MCF 10A (cell line): ENCODE measurements around the gene PPP1R15B. TPM values are rescaled to one million over a fixed set of nuclear protein-coding genes. Genes with fewer than 3 reads are reported as not detected.

Experiments
- BruUV-seq: library from RNA; stranded (reverse); fragments of 400-500 nt; replicated peaks from 2 replicates; lab custom pipeline; 2021; lab: Mats Ljungman, UMichigan
- CTCF ChIA-PET: fragments of 300-600 bp; sonication (Branson Sonifier 250); formaldehyde crosslinking; extraction: SDS; loops from one replicate; lab custom pipeline; 2021; ENCODE audit warnings: antibody characterized with exemption, inconsistent platforms; lab: Yijun Ruan, JAX
- POLR2A ChIA-PET: fragments of 300-600, 350-650 bp; sonication (Branson Sonifier 250); formaldehyde crosslinking; extraction: SDS; loops from one replicate; lab custom pipeline; 2020; ENCODE audit warnings: antibody characterized with exemption, inconsistent platforms; lab: Yijun Ruan, JAX
- DNase-seq: peaks from one replicate; pipeline ENCODE4 v3.0.0-alpha.2; 2018; ENCODE audit not compliant: unreplicated experiment
- H3K27ac Mint-ChIP-seq: one replicate; pipeline ENCODE4 v1.8.0; 2022; ENCODE audit warnings: mild to moderate bottlenecking, low read depth, mixed read lengths; ENCODE audit not compliant: unreplicated experiment
- H3K27me3 Mint-ChIP-seq: one replicate; pipeline ENCODE4 v1.8.0; 2022; ENCODE audit warnings: mixed read lengths; ENCODE audit not compliant: insufficient read depth, unreplicated experiment
- H3K36me3 Mint-ChIP-seq: one replicate; pipeline ENCODE4 v1.8.0; 2022; ENCODE audit warnings: mild to moderate bottlenecking, moderate library complexity, mixed read lengths; ENCODE audit not compliant: insufficient read depth, unreplicated experiment
- H3K4me1 Mint-ChIP-seq: one replicate; pipeline ENCODE4 v1.8.0; 2022; ENCODE audit warnings: mixed read lengths; ENCODE audit not compliant: insufficient read depth, unreplicated experiment
- H3K4me3 Mint-ChIP-seq: one replicate; pipeline ENCODE4 v1.8.0; 2022; ENCODE audit warnings: mild to moderate bottlenecking, moderate library complexity, mixed read lengths; ENCODE audit not compliant: unreplicated experiment
- H3K9me3 Mint-ChIP-seq: one replicate; pipeline ENCODE4 v1.8.0; 2022; ENCODE audit warnings: mixed read lengths; ENCODE audit not compliant: unreplicated experiment
- intact Hi-C: fragments of 100-400 bp; cut with micrococcal nuclease; formaldehyde crosslinking; loops from 2 replicates; pipeline ENCODE4 v1.14.1; 2022
- total RNA-seq: library from RNA; stranded (reverse); gene quantifications from 2 replicates; pipeline ENCODE4 v1.2.3, GENCODE V29; 2022
- TF ChIP-seq, protein P1 (sequence below): fragments of 200-600 bp; IDR thresholded peaks from one replicate; pipeline ENCODE4 v1.8.0; 2022; ENCODE audit warnings: antibody characterized with exemption, mild to moderate bottlenecking; ENCODE audit not compliant: unreplicated experiment

PPP1R15B gene
- total RNA-seq, 1 experiment from 2014 or later = 86.0 TPM

DNA sequence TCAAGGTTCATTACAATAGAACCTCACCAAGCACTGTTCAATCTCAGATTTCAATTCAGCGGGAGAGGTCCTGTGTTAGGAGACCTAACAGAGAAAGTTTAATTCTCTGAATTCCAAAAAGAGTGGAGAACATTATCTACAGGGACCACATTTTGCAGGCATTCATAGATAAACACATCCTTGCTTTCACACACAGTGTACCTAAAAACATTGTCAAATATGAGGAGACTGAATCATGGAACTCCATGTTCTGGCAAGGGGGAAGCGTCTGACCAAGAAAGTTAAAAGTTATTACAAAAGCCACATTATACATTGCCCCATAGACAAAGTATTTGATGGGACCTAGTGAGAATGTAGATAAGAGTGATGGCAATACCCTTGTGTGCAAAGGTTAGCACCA is 21.1 kb upstream of the PPP1R15B start:
- CTCF ChIA-PET = interaction anchor here (1.0 to 38.8 kb wide), 15 partner anchors 12 to 375 kb away, joined by 3 to 1125 read pairs (median 14); partner anchors contain the start of gene PIK3C2B
- Mint-ChIP-seq H3K4me1 (peaks cover 47% of the 10 kb centered on the region), H3K36me3 (peaks cover 18% of the 10 kb centered on the region), H3K27me3 (no peaks in the 10 kb centered on the region), H3K27ac (no peak overlapping the region), H3K9me3 (no peaks in the 10 kb centered on the region), H3K4me3 (no peak overlapping the region)
- POLR2A ChIA-PET = interaction anchor here (0.7 to 11.1 kb wide), 7 partner anchors 10 to 74 kb away, joined by 4 to 253 read pairs (median 25); partner anchors contain the start of gene PIK3C2B
- no peak for DNase-seq
- TF ChIP-seq, protein P1, sequence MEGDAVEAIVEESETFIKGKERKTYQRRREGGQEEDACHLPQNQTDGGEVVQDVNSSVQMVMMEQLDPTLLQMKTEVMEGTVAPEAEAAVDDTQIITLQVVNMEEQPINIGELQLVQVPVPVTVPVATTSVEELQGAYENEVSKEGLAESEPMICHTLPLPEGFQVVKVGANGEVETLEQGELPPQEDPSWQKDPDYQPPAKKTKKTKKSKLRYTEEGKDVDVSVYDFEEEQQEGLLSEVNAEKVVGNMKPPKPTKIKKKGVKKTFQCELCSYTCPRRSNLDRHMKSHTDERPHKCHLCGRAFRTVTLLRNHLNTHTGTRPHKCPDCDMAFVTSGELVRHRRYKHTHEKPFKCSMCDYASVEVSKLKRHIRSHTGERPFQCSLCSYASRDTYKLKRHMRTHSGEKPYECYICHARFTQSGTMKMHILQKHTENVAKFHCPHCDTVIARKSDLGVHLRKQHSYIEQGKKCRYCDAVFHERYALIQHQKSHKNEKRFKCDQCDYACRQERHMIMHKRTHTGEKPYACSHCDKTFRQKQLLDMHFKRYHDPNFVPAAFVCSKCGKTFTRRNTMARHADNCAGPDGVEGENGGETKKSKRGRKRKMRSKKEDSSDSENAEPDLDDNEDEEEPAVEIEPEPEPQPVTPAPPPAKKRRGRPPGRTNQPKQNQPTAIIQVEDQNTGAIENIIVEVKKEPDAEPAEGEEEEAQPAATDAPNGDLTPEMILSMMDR = no peak
- BruUV-seq = no TSS peak
- intact Hi-C loops = no loop called here

DNA sequence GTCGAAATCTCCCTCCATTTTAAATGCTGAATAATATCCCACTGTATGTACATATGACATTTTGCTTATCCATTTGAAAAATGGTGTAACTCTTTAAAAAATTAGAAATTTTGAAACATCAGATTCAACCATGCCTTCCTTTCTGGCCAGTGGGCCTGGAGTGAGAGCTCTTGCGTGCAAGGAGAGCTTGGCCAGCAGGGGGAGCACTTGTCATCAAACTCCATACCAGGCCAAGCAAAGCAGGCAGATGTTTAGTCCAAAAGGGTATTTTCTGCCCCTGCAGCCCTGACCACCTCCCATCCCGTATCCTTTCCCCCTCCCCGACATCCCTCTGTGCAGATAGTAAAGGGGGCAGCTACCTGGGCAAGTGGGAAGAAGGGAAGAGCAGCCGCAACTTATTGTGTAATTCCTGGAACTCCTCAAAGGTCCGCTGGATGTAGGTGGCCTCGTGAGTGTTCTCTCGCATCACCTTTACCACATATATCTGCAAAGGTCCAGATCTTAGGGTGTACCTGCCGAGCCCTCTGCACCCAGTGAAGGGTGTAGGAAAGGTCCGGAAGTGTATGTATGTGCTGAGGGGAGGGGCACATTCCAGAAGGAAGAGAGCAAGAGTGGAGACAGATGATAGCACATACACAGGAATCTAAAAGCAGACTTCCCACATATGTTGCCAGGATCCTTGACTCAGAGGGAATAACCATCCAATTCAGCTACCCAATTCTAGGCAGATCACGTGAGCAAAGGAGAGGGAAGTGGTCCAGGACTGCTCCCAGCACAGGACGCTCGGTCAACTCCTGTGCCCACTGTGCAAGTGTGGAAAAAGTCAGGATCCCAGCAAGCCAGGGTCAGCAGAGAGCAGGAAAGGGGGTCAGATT is 19.9 kb upstream of the PPP1R15B start:
- Mint-ChIP-seq H3K36me3 (peaks cover 18% of the 10 kb centered on the region), H3K9me3 (no peaks in the 10 kb centered on the region), H3K4me3 (no peak overlapping the region), H3K4me1 (peaks cover 39% of the 10 kb centered on the region), H3K27ac (no peak overlapping the region), H3K27me3 (no peaks in the 10 kb centered on the region)
- peak; percentile 88 for DNase-seq
- ChIA-PET CTCF (interaction anchor here (0.5 to 38.8 kb wide), 48 partner anchors 12 to 744 kb away, joined by 3 to 1125 read pairs (median 4); partner anchors contain the start of genes MDM4 and PIK3C2B), POLR2A (interaction anchor here (0.6 to 11.1 kb wide), 16 partner anchors 9 to 375 kb away, joined by 3 to 253 read pairs (median 8); partner anchors contain the start of genes MDM4 and PIK3C2B)
- no TSS peak for BruUV-seq
- TF ChIP-seq, protein P1 = peak; percentile 99
- intact Hi-C loops = loop anchor here (1.0 kb wide), 4 partner anchors 14 to 376 kb away; partner anchors contain the start of gene PIK3C2B

DNA sequence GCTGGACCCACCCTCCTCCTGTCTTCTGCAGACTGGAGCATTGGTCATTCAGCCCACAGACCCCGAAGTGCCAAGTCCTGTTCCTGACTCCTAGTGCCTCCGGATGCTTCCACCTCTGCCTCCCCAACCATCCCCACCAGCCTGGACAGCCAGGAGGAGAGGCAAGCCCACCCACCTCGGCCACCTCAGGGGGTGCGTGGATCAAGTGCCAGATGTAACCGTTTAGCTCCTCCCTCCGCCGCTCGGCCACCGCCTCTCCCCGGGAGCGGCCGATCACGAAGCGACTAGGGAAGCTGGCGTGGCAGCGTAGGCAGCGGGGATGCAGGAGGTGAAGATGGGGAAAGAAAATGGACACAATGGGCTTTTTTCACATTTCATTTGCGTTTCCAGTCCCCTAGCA is 18.1 kb upstream of the PPP1R15B start:
- Mint-ChIP-seq H3K4me1 (peaks cover 32% of the 10 kb centered on the region), H3K27ac (no peak overlapping the region), H3K9me3 (no peaks in the 10 kb centered on the region), H3K4me3 (no peak overlapping the region), H3K36me3 (peaks cover 25% of the 10 kb centered on the region), H3K27me3 (no peaks in the 10 kb centered on the region)
- CTCF ChIA-PET = interaction anchor here (0.6 to 38.8 kb wide), 15 partner anchors 10 to 1099 kb away, joined by 3 to 1125 read pairs (median 10); partner anchors contain the start of gene PIK3C2B
- no TSS peak for BruUV-seq
- POLR2A ChIA-PET = interaction anchor here (0.6 to 11.1 kb wide), 9 partner anchors 8 to 87 kb away, joined by 3 to 253 read pairs (median 8); partner anchors contain the start of genes MDM4 and PIK3C2B
- DNase-seq = no peak
- TF ChIP-seq, protein P1 = no peak
- intact Hi-C loops = no loop called here
